ENCODE data around the gene PPP4R2.

GRCh38 chr3:73100741-73101559 is 104.3 kb downstream of the PPP4R2 start:
- TF ChIP-seq CTCF (IDR thresholded peaks at IDR 0.05; ENCODE audit: poor library complexity) (peak; percentile 96), EZH2 (IDR thresholded peaks at IDR 0.05; ENCODE audit: borderline replicate concordance) (no peak)

All from hepatocyte (in vitro differentiated cells).